ENCODE results near the gene COL4A6. TPM values are rescaled to one million over a fixed set of nuclear protein-coding genes. Genes with fewer than 3 reads are reported as not detected.

COL4A6 gene
- total and polyA plus RNA-seq, 2 of the 4 experiments (the other 2 are of a cell fraction), result 0.36 to 0.74 TPM

DNA sequence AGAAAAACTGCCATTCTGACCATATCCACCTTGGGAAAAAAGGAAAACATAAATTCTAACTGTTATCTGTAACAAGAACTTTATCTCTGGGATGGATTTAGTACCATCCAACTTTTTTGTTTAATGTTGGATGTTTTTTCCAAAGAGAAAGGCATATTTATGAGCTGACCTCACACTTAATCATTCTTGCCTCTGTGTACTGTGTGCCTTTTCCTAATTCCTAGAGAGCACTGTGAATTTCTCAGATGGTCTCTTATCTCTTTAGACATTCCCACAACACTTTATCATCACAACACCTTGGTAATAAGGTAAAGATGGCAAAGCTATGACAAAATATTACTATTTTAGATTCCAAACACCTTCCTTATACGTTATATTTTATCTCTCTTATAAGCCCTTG, 126.2 kb downstream of the COL4A6 start:
- no peak overlapping the region for H3K9ac ChIP-seq (ENCODE audit: low read depth, low read length)
- H3K9me3 ChIP-seq (ENCODE audit: control insufficient read depth, insufficient read depth, low read length), result no peaks in the 10 kb centered on the region
- H2AK9ac ChIP-seq (replicated peaks; ENCODE audit: low read depth, low read length, poor library complexity), result no peak overlapping the region
- WGBS, 2 experiments (ENCODE audit: extremely low coverage in 2 of 2, insufficient read length in 1 of 2), result no CpG with 5 or more reads among the region's 1 CpG
- POLR2A ChIA-PET (ENCODE audit: unreplicated experiment), result no interaction called here
- H2BK120ac ChIP-seq (ENCODE audit: low read depth, low read length), result peak overlapping the region; percentile 65; the same call in 1 of the 2 replicates
- H4K20me1 ChIP-seq (ENCODE audit: insufficient read depth, low read length), result no peaks in the 10 kb centered on the region
- intact Hi-C loops (cut with micrococcal nuclease) (no loop called here), dilution Hi-C loops (cut with HindIII; ENCODE audit: low sequenced_read_pairs, unreplicated experiment) (no loop called here), in situ Hi-C loops (cut with MboI; ENCODE audit: low sequenced_read_pairs) (no loop called here)
- 0 out of 3 replicates have a peak overlapping the region, but pooled peaks have one; percentile 40 for H2BK15ac ChIP-seq (ENCODE audit: low read depth, low read length)
- DNase-seq (peak; percentile 36), ATAC-seq (ENCODE audit: low read depth) (peak; percentile 32)
- no peak for TF ChIP-seq BHLHE40 (IDR thresholded peaks at IDR 0.05; ENCODE audit: low read depth, low read length)
- TF ChIP-seq, protein P1, sequence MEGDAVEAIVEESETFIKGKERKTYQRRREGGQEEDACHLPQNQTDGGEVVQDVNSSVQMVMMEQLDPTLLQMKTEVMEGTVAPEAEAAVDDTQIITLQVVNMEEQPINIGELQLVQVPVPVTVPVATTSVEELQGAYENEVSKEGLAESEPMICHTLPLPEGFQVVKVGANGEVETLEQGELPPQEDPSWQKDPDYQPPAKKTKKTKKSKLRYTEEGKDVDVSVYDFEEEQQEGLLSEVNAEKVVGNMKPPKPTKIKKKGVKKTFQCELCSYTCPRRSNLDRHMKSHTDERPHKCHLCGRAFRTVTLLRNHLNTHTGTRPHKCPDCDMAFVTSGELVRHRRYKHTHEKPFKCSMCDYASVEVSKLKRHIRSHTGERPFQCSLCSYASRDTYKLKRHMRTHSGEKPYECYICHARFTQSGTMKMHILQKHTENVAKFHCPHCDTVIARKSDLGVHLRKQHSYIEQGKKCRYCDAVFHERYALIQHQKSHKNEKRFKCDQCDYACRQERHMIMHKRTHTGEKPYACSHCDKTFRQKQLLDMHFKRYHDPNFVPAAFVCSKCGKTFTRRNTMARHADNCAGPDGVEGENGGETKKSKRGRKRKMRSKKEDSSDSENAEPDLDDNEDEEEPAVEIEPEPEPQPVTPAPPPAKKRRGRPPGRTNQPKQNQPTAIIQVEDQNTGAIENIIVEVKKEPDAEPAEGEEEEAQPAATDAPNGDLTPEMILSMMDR (conservative IDR thresholded peaks at IDR 0.05; ENCODE audit: low read depth, low read length), result no peak
- TF ChIP-seq RAD21 (IDR thresholded peaks at IDR 0.05; ENCODE audit: low read length), result no peak
- no peak for TF ChIP-seq NFE2L2 (IDR thresholded peaks at IDR 0.05; ENCODE audit: low read depth, low read length)
- no peak for TF ChIP-seq POLR2A (IDR thresholded peaks at IDR 0.05; ENCODE audit: low read depth, low read length)
- TF ChIP-seq SMC3 (IDR thresholded peaks at IDR 0.05; ENCODE audit: low read depth, low read length), result no peak
- no peak for TF ChIP-seq FOS (IDR thresholded peaks at IDR 0.05; ENCODE audit: low read depth, low read length)
- no peak for TF ChIP-seq MAZ (IDR thresholded peaks at IDR 0.05; ENCODE audit: borderline replicate concordance, low read depth, low read length)
- no peak for TF ChIP-seq MXI1 (IDR thresholded peaks at IDR 0.05; ENCODE audit: borderline replicate concordance, low read depth, low read length)
- TF ChIP-seq, protein P2, sequence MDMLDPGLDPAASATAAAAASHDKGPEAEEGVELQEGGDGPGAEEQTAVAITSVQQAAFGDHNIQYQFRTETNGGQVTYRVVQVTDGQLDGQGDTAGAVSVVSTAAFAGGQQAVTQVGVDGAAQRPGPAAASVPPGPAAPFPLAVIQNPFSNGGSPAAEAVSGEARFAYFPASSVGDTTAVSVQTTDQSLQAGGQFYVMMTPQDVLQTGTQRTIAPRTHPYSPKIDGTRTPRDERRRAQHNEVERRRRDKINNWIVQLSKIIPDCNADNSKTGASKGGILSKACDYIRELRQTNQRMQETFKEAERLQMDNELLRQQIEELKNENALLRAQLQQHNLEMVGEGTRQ (IDR thresholded peaks at IDR 0.05; ENCODE audit: low read depth, low read length), result no peak
- no peak for TF ChIP-seq CHD1 (IDR thresholded peaks at IDR 0.05; ENCODE audit: low read depth, low read length)
- TF ChIP-seq MAFK (IDR thresholded peaks at IDR 0.05; ENCODE audit: low read depth, low read length), result no peak
- TF ChIP-seq RCOR1 (IDR thresholded peaks at IDR 0.05; ENCODE audit: insufficient replicate concordance, low read length), result no peak
- TF ChIP-seq RFX5 (IDR thresholded peaks at IDR 0.05; ENCODE audit: low read depth, low read length), result no peak
- no peak for TF ChIP-seq CEBPB (IDR thresholded peaks at IDR 0.05; ENCODE audit: low read depth, low read length)
- TF ChIP-seq, protein P3, sequence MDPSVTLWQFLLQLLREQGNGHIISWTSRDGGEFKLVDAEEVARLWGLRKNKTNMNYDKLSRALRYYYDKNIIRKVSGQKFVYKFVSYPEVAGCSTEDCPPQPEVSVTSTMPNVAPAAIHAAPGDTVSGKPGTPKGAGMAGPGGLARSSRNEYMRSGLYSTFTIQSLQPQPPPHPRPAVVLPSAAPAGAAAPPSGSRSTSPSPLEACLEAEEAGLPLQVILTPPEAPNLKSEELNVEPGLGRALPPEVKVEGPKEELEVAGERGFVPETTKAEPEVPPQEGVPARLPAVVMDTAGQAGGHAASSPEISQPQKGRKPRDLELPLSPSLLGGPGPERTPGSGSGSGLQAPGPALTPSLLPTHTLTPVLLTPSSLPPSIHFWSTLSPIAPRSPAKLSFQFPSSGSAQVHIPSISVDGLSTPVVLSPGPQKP (IDR thresholded peaks at IDR 0.05; ENCODE audit: borderline replicate concordance, low read depth, low read length), result no peak
- peaks cover 6% of the 10 kb centered on the region for H3K4me1 ChIP-seq (ENCODE audit: control insufficient read depth, insufficient read depth, low read length)
- H3K27me3 ChIP-seq (ENCODE audit: control insufficient read depth, insufficient read depth, low read length), result peaks cover 3% of the 10 kb centered on the region
- no peak overlapping the region; the same call in 1 of the 2 replicates for H2AK5ac ChIP-seq (ENCODE audit: low read depth, low read length)
- H3K36me3 ChIP-seq (ENCODE audit: control insufficient read depth, insufficient read depth, low read length), result no peaks in the 10 kb centered on the region
- H3K4me2 ChIP-seq (ENCODE audit: low read depth, low read length), result no peak overlapping the region
- H3K27ac ChIP-seq (ENCODE audit: insufficient read depth, low read length), result no peak overlapping the region
- no peak overlapping the region for H2AFZ ChIP-seq (replicated peaks; ENCODE audit: low read length, poor library complexity)
- BruUV-seq (replicated peaks), result no TSS peak
- no peak overlapping the region for H3K56ac ChIP-seq (ENCODE audit: extremely low read depth, insufficient read depth, low read length)
- no peak overlapping the region for H3K14ac ChIP-seq (replicated peaks; ENCODE audit: low read depth, low read length)
- 0 out of 4 replicates have a peak overlapping the region, but pooled peaks of 1 of the 2 experiments have one; percentile 30 for H4K8ac ChIP-seq (ENCODE audit: low read depth in 2 of 2, low read length in 2 of 2)
- H4K5ac ChIP-seq (ENCODE audit: low read depth, low read length), result no peak overlapping the region
- peaks cover 6% of the 10 kb centered on the region for H3K9me1 ChIP-seq (ENCODE audit: insufficient read depth, low read length)
- H3K4me3 ChIP-seq (ENCODE audit: insufficient read depth, low read depth, low read length), result no peak overlapping the region
- H3K4ac ChIP-seq (ENCODE audit: low read depth, low read length), result peak overlapping the region; percentile 54; the same call in 1 of the 2 replicates
- peak overlapping the region; percentile 30 for H2BK5ac ChIP-seq (ENCODE audit: low read depth, low read length, poor library complexity, severe bottlenecking)
- H4K91ac ChIP-seq (ENCODE audit: insufficient read depth, low read depth, low read length), result no peak overlapping the region
- peak overlapping the region; percentile 24; the same call in 1 of the 2 replicates for H3K18ac ChIP-seq (ENCODE audit: low read depth, low read length)
- H3K79me1 ChIP-seq (ENCODE audit: low read depth in 1 of 2, low read length in 2 of 2), result no peaks in the 10 kb centered on the region
- peak overlapping the region; percentile 86; the same call in 1 of the 2 replicates for H2BK20ac ChIP-seq (ENCODE audit: low read depth, low read length)
- CTCF ChIA-PET, result no interaction called here
- H3K23ac ChIP-seq (ENCODE audit: low read depth, low read length), result peak overlapping the region; percentile 45; the same call in 1 of the 2 replicates
